BE2C (cell line): ENCODE measurements around the gene BCCIP.

Experiments
- DNase-seq: peaks from one replicate; pipeline ENCODE4 v3.0.0-alpha.2; 2020
- H3K27me3 ChIP-seq: fragments of 250-450 bp; sonication (Bioruptor Pico); 2 replicates; pipeline ENCODE4 v1.5.1; 2020; ENCODE audit warnings: mild to moderate bottlenecking
- H3K36me3 ChIP-seq: fragments of 250-450 bp; sonication (Bioruptor Pico); 2 replicates; pipeline ENCODE4 v1.5.1; 2020; ENCODE audit warnings: mild to moderate bottlenecking
- H3K4me1 ChIP-seq: fragments of 250-450 bp; sonication (Bioruptor Pico); 2 replicates; pipeline ENCODE4 v1.5.1; 2020
- H3K4me3 ChIP-seq: 2 replicates; pipeline ENCODE4 v1.5.1; 2011; ENCODE audit warnings: low read depth, low read length
- H3K9me3 ChIP-seq: fragments of 250-450 bp; sonication (Bioruptor Pico); 2 replicates; pipeline ENCODE4 v1.5.1; 2020
- CTCF ChIP-seq: IDR thresholded peaks from 2 replicates; pipeline ENCODE4 v1.5.1; 2012; ENCODE audit warnings: mild to moderate bottlenecking, low read depth, low read length

BCCIP gene

GRCh38 chr10:125783957-125784356, 39.4 kb upstream of the BCCIP start:
- Histone ChIP-seq H3K27me3 (no peaks in the 10 kb centered on the region), H3K4me3 (no peak overlapping the region), H3K36me3 (no peaks in the 10 kb centered on the region), H3K9me3 (no peaks in the 10 kb centered on the region), H3K4me1 (no peaks in the 10 kb centered on the region)
- no peak for DNase-seq
- TF ChIP-seq CTCF, result no peak

DNA sequence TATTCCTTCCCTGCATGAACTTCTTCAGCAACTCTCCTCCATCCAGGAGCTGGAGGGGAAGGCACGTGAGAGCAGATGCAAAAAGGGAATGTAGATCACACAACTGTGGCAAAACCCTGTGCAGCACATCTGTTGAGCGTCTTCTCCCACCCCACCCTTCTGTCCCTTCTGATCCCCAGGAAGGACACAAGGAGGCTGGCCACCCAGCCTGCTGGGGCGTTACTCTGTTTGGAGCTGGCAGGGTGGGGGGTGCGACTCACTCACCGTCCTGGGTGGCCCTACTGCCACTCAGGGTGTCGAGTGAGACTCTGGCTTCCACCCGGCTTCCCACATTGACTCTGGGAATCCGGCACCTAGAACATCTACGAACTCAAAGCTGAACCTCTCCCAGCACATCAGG, 37.6 kb upstream of the BCCIP start:
- DNase-seq, result no peak
- Histone ChIP-seq H3K9me3 (no peaks in the 10 kb centered on the region), H3K4me1 (no peaks in the 10 kb centered on the region), H3K36me3 (no peaks in the 10 kb centered on the region), H3K27me3 (no peaks in the 10 kb centered on the region), H3K4me3 (no peak overlapping the region)
- TF ChIP-seq CTCF, result no peak

DNA sequence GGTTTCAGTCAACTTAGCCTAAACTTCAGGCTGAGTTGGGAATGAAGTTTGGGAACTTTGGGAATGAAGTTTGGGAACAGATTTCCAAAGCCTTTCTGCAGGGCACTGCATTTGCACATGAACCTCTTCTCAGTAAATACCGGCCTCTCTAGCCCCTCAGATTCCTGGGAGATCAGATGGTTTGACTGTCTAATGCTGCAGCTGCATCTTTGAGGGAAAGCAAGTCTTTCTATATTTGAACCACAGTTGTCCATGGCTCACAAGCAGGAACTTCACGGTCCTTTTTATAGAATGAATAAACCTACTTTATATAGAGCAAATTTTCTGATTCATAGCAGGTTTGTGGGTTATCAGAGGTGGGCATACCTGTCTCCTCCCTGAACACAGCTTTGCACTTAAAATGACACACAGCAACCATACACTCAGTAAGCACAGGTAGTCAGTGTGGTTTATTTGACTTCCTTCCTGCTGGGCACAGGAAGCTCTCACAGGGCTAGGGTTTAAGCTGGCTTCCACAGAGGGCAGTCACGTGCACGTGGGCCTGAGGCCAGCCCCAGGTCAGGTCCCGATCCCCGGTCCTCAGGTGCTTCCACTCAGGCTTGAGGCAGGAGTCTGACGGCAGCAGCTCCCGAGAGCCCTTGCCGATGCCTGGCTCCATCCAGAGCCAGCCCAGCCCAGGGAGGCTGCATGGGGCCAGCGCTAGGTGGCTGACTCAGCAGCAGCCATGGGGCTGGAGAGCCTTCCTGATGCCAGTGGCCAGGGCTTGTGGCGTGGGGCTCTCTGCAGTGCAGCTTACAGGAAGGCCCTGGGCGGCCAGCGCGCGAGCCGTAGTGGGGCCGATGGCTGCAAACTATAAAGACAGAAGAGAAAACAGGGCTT, 35.0 kb upstream of the BCCIP start:
- Histone ChIP-seq H3K36me3 (peaks cover 6% of the 10 kb centered on the region; the same call in 1 of the 2 replicates), H3K9me3 (no peaks in the 10 kb centered on the region), H3K27me3 (no peaks in the 10 kb centered on the region), H3K4me3 (no peak overlapping the region), H3K4me1 (no peaks in the 10 kb centered on the region)
- TF ChIP-seq CTCF, result no peak
- DNase-seq, result no peak

GRCh38 chr10:125792342-125793300, 30.7 kb upstream of the BCCIP start:
- Histone ChIP-seq H3K9me3 (no peaks in the 10 kb centered on the region), H3K4me3 (no peak overlapping the region), H3K36me3 (peaks cover 6% of the 10 kb centered on the region; the same call in 1 of the 2 replicates), H3K4me1 (no peaks in the 10 kb centered on the region), H3K27me3 (no peaks in the 10 kb centered on the region)
- DNase-seq, result no peak
- no peak for TF ChIP-seq CTCF

DNA sequence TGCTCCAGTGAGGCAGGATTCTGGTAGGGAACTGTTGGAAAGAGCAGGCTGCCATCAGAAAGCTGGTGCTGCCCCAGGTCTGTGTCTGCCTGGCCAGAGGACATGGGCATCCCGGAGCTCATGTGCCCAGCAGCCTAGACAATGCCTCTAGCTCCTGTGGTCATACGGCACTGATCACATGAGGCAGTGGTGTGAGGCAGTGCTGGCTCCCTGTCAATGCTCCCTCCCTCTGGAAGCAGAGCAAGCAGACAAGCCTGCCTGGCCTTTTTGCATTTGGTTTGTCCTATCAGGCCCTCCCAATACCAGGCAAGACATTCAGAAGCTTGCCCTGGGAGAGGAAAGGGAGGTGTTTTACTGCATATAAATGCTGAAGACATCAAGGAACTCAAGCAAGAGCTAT, 28.2 kb upstream of the BCCIP start:
- H3K4me3 ChIP-seq, result no peak overlapping the region
- peaks cover 6% of the 10 kb centered on the region; the same call in 1 of the 2 replicates for H3K36me3 ChIP-seq
- no peak for TF ChIP-seq CTCF
- no peak for DNase-seq
- no peaks in the 10 kb centered on the region for H3K4me1 ChIP-seq
- H3K9me3 ChIP-seq, result no peaks in the 10 kb centered on the region
- no peaks in the 10 kb centered on the region for H3K27me3 ChIP-seq
